Osteoblast (primary cell): Measurements from ENCODE around the gene C1orf74. TPM values are rescaled to one million over a fixed set of nuclear protein-coding genes. Genes with fewer than 3 reads are reported as not detected.

Source experiments
- DNase-seq: peaks from one replicate; pipeline ENCODE4 v3.0.0; 2011; ENCODE audit warnings: low spot score, mixed read lengths; ENCODE audit not compliant: insufficient read length; ENCODE audit errors: missing footprints
- H2AFZ ChIP-seq: 2 replicates; pipeline ENCODE4 v1.6.0; 2011; ENCODE audit warnings: mild to moderate bottlenecking, low read length
- H3K27ac ChIP-seq: 2 replicates; pipeline ENCODE4 v1.5.1; 2011; ENCODE audit warnings: mild to moderate bottlenecking, low read depth, low read length, moderate library complexity
- H3K27me3 ChIP-seq: 2 replicates; pipeline ENCODE4 v1.6.0; 2012; ENCODE audit warnings: mild to moderate bottlenecking, control low read depth, inconsistent platforms, low read length, moderate library complexity; ENCODE audit not compliant: insufficient read depth
- H3K36me3 ChIP-seq: 2 replicates; pipeline ENCODE4 v1.5.1; 2011; ENCODE audit warnings: mild to moderate bottlenecking, low read length, control low read depth, moderate library complexity; ENCODE audit not compliant: insufficient read depth
- H3K4me1 ChIP-seq: 2 replicates; pipeline ENCODE4 v1.5.1; 2011; ENCODE audit warnings: mild to moderate bottlenecking, low read length, control low read depth, moderate library complexity; ENCODE audit not compliant: insufficient read depth
- H3K4me2 ChIP-seq: 2 replicates; pipeline ENCODE4 v1.6.0; 2011; ENCODE audit warnings: mild to moderate bottlenecking, low read length; ENCODE audit not compliant: insufficient read depth
- H3K4me3 ChIP-seq: fragments of 200-600 bp; sonication (generic); 3 replicates; pipeline ENCODE4 v1.5.1; 2012; ENCODE audit warnings: mild to moderate bottlenecking, low read length, inconsistent platforms; ENCODE audit not compliant: insufficient read depth
- H3K79me2 ChIP-seq: 2 replicates; pipeline ENCODE4 v1.6.0; 2012; ENCODE audit warnings: mild to moderate bottlenecking, low read length, control low read depth, inconsistent platforms; ENCODE audit not compliant: insufficient read depth
- H3K9me3 ChIP-seq: 2 replicates; pipeline ENCODE4 v1.5.1; 2011; ENCODE audit warnings: low read depth, low read length, control low read depth
- H4K20me1 ChIP-seq: 2 replicates; pipeline ENCODE4 v1.6.0; 2012; ENCODE audit warnings: mild to moderate bottlenecking, low read length, control low read depth; ENCODE audit not compliant: insufficient read depth
- total RNA-seq: library from RNA; depleted of rRNA; stranded (reverse); fragments of >200 nt; gene quantifications from 2 replicates; pipeline ENCODE4 v1.2.3, GENCODE V29; 2012
- TF ChIP-seq, protein P1 (sequence below): IDR thresholded peaks from 2 replicates; pipeline ENCODE4 v1.5.1; 2011; ENCODE audit warnings: mild to moderate bottlenecking, low read depth, low read length, moderate library complexity; ENCODE audit errors: extremely low read depth

The C1orf74 gene
- total RNA-seq, 1 donor, result 2.5 TPM

DNA sequence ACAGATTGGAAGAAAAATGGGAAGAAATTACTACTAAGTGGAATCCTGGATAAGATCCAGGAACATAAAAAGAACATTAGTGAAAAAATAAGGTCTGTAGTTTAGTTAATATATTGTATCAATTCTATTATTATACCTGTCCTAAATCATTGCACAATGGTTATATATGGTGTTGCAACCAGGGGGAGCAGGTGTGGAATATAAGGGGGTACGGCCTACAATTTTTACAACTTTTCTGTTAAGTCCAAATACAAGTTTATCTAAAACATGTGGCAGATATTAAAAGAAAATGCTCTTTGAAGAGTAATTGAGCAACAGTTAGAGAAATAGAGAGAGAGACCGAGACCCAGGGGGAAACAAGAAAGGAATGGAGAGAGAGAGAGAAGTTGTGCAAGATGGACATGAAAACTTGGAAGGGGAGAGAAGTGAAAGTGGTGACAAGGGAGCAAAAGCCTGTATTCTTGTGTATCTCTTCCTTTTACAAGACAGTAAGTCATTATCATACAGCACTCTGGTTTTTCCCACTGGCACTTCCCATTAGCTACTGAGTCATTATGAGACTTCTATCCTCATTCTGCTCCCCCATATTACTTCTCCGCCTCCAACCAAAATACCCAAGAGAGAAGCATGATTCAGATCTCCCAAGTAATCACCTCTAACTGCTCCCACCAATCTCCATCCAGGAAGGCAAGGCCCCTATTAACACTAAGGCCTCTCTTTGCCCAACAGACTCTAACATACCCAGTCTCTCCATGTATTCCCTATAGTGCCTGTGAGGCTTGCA, 50.8 kb downstream of the C1orf74 start:
- H3K4me3 ChIP-seq, result peak overlapping the region; percentile 34
- no peaks in the 10 kb centered on the region for H3K79me2 ChIP-seq
- peak overlapping the region; percentile 67 for H3K4me2 ChIP-seq
- no peaks in the 10 kb centered on the region for H4K20me1 ChIP-seq
- no peaks in the 10 kb centered on the region for H3K27me3 ChIP-seq
- DNase-seq, result peak; percentile 46
- no peaks in the 10 kb centered on the region for H3K9me3 ChIP-seq
- H3K36me3 ChIP-seq, result no peaks in the 10 kb centered on the region
- H2AFZ ChIP-seq, result peak overlapping the region; percentile 71
- peaks cover 17% of the 10 kb centered on the region for H3K4me1 ChIP-seq
- TF ChIP-seq, protein P1, sequence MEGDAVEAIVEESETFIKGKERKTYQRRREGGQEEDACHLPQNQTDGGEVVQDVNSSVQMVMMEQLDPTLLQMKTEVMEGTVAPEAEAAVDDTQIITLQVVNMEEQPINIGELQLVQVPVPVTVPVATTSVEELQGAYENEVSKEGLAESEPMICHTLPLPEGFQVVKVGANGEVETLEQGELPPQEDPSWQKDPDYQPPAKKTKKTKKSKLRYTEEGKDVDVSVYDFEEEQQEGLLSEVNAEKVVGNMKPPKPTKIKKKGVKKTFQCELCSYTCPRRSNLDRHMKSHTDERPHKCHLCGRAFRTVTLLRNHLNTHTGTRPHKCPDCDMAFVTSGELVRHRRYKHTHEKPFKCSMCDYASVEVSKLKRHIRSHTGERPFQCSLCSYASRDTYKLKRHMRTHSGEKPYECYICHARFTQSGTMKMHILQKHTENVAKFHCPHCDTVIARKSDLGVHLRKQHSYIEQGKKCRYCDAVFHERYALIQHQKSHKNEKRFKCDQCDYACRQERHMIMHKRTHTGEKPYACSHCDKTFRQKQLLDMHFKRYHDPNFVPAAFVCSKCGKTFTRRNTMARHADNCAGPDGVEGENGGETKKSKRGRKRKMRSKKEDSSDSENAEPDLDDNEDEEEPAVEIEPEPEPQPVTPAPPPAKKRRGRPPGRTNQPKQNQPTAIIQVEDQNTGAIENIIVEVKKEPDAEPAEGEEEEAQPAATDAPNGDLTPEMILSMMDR, result no peak
- H3K27ac ChIP-seq, result peak overlapping the region; percentile 54

- Histone ChIP-seq H3K4me1 (peaks cover 17% of the 10 kb centered on the region), H3K79me2 (no peaks in the 10 kb centered on the region), H2AFZ (no peak overlapping the region), H3K4me2 (peak overlapping the region; percentile 67), H3K9me3 (no peaks in the 10 kb centered on the region), H4K20me1 (no peaks in the 10 kb centered on the region), H3K27ac (no peak overlapping the region), H3K27me3 (no peaks in the 10 kb centered on the region), H3K4me3 (no peak overlapping the region), H3K36me3 (no peaks in the 10 kb centered on the region)
- no peak for DNase-seq
- TF ChIP-seq, protein P1, result no peak
Observed at GRCh38 chr1:209732725-209733124, 51.6 kb downstream of the C1orf74 start.

GRCh38 chr1:209729436-209729835, 54.9 kb downstream of the C1orf74 start:
- H3K4me3 ChIP-seq, result no peak overlapping the region
- DNase-seq, result no peak
- H3K36me3 ChIP-seq, result no peaks in the 10 kb centered on the region
- no peaks in the 10 kb centered on the region for H3K9me3 ChIP-seq
- TF ChIP-seq, protein P1, result no peak
- no peak overlapping the region for H3K27ac ChIP-seq
- H4K20me1 ChIP-seq, result no peaks in the 10 kb centered on the region
- H2AFZ ChIP-seq, result no peak overlapping the region
- no peak overlapping the region for H3K4me2 ChIP-seq
- no peaks in the 10 kb centered on the region for H3K79me2 ChIP-seq
- H3K27me3 ChIP-seq, result peaks cover 2% of the 10 kb centered on the region
- H3K4me1 ChIP-seq, result peaks cover 17% of the 10 kb centered on the region

Other genes with a start within 250 kb of the C1orf74 start
- gene CAMK1G, start 200.8 kb downstream of the C1orf74 start, total RNA-seq, result under 0.01 and 0.72 TPM in 2 replicates
- gene LAMB3, start 132.1 kb downstream of the C1orf74 start, total RNA-seq, result 5.4 and 9.7 TPM in 2 replicates
- 10.5 and 11.2 TPM in 2 replicates for gene G0S2, start 109.1 kb downstream of the C1orf74 start, total RNA-seq
- 0.88 and 1.8 TPM in 2 replicates for gene HSD11B1, start 79.7 kb downstream of the C1orf74 start, total RNA-seq
- not detected in 2 replicates for gene TRAF3IP3, start 28.5 kb downstream of the C1orf74 start, total RNA-seq
- under 0.01 and 0.72 TPM in 2 replicates for gene IRF6, start 21.6 kb upstream of the C1orf74 start, total RNA-seq
- 22.1 and 24.5 TPM in 2 replicates for gene UTP25, start 43.4 kb upstream of the C1orf74 start, total RNA-seq
- gene SYT14, start 153.7 kb upstream of the C1orf74 start, total RNA-seq, result 0.29 and 0.36 TPM in 2 replicates